Activated effector memory CD4-positive, alpha-beta T cell treated with anti-CD3 and anti-CD28 coated beads, Interleukin-2, amount 50 U/mL, for 16 hours (primary cell): ENCODE results near the gene RNF25.

Experiments used
- DNase-seq: peaks from one replicate; pipeline ENCODE4 v3.0.0-alpha.2; 2020

RNF25 gene

GRCh38 chr2:218622606-218623365, 49.0 kb downstream of the RNF25 start:
- DNase-seq = no peak

GRCh38 chr2:218621007-218621406, 50.8 kb downstream of the RNF25 start:
- no peak for DNase-seq

GRCh38 chr2:218618102-218618860, 53.5 kb downstream of the RNF25 start:
- no peak for DNase-seq

- no peak for DNase-seq
Observed at GRCh38 chr2:218615868-218616315, 55.9 kb downstream of the RNF25 start.
